Pons (tissue), 1 donor: ENCODE data around the gene SLC1A1.
"Not testable (repeated sequence)": the region's sequence is repeated elsewhere in the genome, so short reads cannot be mapped to it uniquely, and the experiment has no call there.

Source experiments
- DNase-seq: peaks from one replicate; pipeline ENCODE4 v3.0.0-alpha.2; 2016; ENCODE audit warnings: low spot score

SLC1A1 gene

GRCh38 chr9:4541856-4542255 is 51.6 kb downstream of the SLC1A1 start:
- DNase-seq, result no peak

GRCh38 chr9:4544714-4545113 is 54.4 kb downstream of the SLC1A1 start:
- DNase-seq, result not testable (repeated sequence)

DNA sequence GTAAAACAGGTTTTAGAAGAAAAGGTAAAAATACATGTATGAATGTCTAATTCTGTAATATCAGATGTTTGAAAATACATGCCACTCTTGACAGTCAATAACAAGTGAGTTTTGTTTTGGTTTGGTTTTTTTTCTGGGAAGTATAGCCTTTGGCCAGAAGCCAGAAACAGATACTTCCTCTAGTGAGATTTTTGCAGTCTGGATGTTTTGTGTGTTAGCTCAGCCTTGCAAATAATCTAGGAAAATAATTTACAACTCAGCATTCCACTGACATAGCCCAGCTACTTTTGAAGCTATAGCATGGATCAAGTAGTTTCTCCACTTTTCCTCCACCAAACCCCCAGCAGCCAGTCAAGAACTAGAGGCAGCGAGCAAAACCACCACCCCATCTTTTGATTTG is 56.7 kb downstream of the SLC1A1 start:
- DNase-seq, result no peak

DNA sequence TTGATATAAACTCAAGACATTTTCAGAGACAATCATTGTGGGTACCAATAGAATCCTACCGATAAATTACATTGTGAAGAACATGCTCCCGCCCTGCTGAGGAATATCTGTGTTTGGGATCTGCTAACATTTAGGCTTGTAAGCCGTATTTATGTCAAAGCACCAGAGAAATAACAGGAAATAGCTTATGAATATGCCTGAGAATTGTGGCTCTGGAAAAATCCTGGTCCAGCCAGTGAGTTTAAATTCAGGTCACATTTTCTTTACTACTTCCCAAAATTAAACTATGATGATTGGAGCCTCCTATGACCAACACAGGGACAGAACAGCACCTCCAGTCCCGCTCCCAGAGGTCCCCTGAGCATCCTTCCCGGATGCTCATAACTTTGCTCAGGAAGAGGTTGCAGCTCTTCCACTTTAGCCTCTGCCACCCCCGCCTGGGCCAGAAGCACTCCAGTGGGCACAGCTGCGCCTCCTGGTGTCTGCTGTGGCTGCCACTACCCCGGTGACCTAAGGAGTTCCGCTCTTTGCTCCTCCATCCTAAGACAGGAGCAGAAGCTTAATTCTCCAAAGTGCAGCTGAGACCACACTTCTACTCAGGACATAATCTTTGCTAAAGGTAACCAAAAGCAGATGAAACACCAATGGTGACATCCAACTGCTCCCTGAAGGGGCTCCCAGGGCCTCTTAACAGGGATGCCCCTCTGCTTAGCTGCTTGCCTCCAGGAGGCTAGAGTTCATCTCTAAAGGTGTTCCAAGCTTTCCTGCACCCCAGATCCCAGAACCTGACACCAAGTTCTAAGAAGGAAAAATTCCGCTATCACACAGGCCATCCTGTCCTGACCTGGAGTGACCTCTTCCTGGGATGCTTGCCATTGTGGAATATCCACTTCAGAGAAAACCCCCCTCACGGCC is 58.8 kb downstream of the SLC1A1 start:
- no peak for DNase-seq

DNA sequence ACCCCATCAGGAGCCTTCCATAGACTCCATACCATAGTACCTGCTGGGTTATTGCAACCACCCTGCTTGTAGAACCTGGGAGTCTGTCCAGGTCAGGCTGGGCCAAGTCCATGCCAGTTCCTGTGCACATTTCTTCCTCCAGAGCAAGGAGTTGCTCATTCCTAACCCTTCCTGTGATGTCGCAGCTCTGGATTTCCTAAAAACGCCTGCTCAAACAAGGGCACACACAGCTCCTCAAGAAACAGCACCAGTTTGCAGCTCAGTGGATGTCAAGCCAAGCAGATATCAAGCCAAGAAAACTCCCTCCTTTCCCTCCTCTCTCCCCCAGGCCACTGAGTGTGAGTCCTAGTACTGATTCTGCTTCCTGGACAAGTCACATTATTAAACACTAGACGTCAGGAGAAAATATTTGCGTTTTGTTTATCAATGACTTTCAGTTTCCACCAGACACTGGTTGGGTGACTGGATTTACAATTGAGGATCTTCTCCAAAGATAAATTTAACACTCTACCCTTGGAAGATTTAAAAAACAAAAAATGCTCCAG is 59.6 kb downstream of the SLC1A1 start:
- no peak for DNase-seq

DNA sequence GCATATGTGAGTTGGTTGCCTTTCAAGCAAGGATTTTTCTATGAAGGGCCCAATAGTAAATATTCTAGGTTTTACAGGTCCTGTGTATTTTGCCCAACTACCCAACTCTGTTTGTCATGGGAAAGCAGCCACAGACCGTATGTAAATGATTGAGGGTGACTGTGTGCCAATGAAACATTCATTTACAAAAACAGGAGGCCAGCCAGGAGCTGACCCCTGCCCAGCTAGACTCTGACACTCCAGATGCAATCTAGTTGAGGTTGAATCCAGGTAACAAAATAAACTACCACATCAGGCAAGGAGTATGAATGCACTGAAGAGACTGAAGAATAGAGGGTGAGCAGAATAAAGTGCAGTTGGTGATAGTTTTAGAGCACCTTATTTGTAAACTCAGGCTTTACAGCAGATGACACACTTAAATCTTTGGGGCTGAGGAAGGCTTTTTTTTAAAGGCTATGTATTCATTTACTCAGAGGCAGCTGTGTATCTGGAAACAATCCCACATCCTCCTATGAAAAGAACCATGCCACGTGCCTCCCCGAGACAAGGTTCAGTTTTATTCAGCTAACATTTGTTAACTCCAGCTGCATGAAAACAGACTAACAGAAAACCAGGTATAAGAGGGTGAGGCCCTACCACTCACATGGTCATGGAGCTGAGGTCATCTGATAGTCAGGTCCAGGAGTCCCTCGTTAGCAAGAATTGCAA is 60.7 kb downstream of the SLC1A1 start:
- no peak for DNase-seq

- DNase-seq, result no peak
These were observed 63.7 kb downstream of the SLC1A1 start for GRCh38 chr9:4553951-4554381.

DNA sequence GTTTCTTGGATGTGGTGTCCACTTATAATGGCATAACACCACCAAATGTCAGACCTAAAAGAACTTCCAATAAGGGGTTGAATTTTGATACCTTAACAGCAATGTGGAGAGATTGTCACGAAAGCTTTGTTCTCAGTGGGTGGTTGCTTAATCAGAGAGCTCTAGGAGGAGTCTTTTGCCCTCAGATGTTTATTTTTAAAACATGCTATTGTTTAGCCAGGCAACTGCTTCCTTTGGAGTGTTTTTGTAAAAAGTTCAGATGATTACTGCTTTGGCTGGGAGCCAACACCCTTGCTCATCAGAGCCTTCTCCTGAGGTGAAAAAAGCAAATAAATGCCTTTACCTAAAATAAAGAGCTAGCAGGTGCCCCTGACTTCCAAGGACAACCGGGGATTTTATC is 65.0 kb downstream of the SLC1A1 start:
- DNase-seq, result no peak

GRCh38 chr9:4558371-4558998 is 68.2 kb downstream of the SLC1A1 start:
- DNase-seq, result no peak

- no peak for DNase-seq
These were observed 69.3 kb downstream of the SLC1A1 start for GRCh38 chr9:4559261-4560182.

DNA sequence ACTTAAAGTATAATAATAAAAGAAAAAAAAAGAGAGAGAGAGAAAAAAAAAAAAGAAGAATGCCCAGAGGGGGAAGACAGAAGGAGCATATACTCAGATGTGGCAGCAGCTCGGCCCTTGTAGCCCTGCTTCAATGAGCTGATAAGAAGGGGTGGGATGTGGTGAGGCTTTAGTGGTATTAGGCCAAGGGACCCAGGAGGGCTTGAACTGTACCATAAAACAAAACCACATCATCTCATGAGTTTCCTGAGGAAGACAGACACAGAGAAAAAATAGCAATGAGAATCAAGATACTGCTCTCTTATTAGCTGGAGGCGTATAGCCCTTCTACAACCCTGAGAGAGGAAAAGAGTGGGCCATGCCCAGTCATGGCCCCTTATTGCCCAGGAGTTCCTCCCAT is 72.8 kb downstream of the SLC1A1 start:
- DNase-seq, result no peak

DNA sequence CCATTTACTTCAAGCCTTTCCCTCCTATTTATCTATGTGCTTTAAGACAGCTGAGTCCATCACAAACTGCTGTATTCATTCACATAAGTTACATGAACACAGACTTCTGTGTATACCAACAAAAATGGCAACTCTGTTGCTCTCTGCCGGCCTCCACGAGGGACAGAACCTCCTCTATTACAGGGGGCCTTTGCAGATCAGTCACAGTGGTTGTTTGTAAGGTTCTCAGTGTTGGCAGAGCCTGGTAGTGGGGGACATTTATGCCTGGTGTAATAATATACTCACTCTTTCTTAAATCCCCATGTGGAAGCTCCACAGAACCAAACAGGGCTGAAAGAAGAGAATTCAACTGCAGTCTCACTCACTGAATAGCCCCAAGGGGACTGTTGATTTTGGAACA is 76.5 kb downstream of the SLC1A1 start:
- peak; percentile 77 for DNase-seq

DNA sequence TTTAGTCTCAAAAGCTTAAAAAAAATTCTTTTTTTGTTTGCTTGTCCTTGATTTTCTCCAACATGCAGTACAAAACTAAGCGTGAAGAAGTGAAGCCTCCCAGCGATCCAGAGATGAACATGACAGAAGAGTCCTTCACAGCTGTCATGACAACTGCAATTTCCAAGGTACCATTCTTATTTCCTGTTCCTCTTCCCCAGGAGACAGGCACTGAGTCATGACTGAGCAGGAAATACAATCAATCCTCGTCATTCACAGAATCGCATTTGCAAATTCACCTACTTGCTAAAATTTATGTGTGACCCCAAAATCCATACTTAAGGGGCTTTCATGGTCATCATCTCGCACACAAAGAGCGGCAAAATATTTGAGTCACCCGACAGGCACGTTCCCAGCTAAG is 77.3 kb downstream of the SLC1A1 start:
- DNase-seq, result no peak

DNA sequence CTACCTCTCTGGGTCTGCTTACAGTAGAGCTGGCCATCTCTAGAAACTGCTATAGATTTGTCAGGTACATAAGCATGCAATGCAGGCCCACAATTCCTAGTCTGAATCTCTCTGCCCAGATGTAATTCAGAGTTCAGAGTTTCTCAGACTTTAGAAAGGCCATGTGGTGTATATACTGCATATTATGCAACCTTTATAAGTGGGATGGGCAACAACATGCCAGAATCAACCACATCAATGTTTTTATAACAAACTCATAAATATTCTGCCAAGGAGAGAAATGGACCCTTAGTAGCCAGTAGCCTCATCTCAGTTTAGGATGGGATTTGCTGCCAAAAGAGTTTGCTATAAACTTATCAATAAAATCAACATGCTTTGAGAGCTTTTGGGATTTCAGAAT is 78.8 kb downstream of the SLC1A1 start:
- DNase-seq, result no peak

DNA sequence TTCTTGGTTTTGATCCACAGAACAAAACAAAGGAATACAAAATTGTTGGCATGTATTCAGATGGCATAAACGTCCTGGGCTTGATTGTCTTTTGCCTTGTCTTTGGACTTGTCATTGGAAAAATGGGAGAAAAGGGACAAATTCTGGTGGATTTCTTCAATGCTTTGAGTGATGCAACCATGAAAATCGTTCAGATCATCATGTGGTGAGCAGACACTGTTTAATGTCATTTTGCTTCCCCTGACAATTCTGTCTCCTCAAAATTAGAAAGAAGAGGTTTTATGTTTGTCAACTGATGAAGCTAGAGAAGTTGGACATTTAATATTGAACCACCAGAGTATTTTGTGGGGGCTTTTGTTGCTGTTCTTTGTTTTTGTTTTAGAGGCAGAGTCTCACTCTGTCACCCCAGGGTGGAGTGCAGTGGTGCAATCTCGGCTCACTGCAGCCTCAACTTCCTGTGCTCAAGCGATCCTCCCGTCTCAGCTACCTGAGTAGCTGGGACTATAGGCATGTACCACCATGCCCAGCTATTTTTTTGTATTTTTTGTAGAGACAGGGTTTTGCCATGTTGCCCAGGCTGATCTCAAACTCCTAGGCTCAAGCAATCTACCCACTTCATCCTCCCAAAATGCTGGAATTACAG is 82.0 kb downstream of the SLC1A1 start:
- no peak for DNase-seq

GRCh38 chr9:4573176-4573575 is 82.9 kb downstream of the SLC1A1 start:
- no peak for DNase-seq

- DNase-seq, result no peak
These were observed 83.5 kb downstream of the SLC1A1 start for GRCh38 chr9:4573634-4574389.

- no peak for DNase-seq
These were observed 84.5 kb downstream of the SLC1A1 start for GRCh38 chr9:4574657-4575243.

DNA sequence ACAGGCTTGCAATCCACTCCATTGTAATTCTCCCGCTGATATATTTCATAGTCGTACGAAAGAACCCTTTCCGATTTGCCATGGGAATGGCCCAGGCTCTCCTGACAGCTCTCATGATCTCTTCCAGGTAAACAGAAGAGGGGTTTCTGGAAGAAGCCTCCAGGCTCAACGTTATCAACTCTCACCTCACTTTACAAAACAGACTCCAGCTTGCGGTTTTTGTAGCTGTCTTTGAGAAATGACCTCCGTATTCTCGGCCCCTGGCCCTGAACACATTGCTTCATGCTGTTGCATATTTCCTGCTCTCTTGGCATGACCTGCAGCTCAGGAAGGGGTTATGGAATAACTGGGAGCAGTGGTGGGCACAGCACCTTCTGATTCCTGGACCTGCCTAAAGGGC is 85.7 kb downstream of the SLC1A1 start:
- DNase-seq, result no peak

DNA sequence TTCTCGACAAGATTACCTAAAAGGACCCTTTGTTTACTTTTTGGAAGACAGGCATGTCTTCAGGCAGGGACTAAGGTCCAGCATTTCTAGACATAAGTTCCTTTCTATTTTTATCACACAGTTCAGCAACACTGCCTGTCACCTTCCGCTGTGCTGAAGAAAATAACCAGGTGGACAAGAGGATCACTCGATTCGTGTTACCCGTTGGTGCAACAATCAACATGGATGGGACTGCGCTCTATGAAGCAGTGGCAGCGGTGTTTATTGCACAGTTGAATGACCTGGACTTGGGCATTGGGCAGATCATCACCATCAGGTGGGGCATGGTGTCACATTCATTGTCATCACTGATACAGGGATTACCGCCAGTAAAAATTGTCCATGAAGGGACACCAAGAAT is 86.2 kb downstream of the SLC1A1 start:
- DNase-seq, result no peak
